ENCODE measurements around the gene FUCA2.

GRCh38 chr6:143506620-143507019, 4.9 kb downstream of the FUCA2 start:
- TF ChIP-seq POLR2A (IDR thresholded peaks at IDR 0.05) (no peak), CTCF (IDR thresholded peaks at IDR 0.05) (no peak)
